PC-9 (cell line): Measurements from ENCODE around the gene TFAP2A.

Experiments
- EZH2 ChIP-seq: fragments of 200-600 bp; sonication (generic); IDR thresholded peaks from 2 replicates; pipeline ENCODE4 v1.8.0; 2017; ENCODE audit warnings: antibody characterized with exemption, low read depth
- TF ChIP-seq, protein P1 (sequence below): fragments of 200-600 bp; sonication (generic); conservative IDR thresholded peaks from 2 replicates; pipeline ENCODE4 v1.6.1; 2017; ENCODE audit warnings: mixed run types, antibody characterized with exemption, mild to moderate bottlenecking, moderate library complexity

DNA sequence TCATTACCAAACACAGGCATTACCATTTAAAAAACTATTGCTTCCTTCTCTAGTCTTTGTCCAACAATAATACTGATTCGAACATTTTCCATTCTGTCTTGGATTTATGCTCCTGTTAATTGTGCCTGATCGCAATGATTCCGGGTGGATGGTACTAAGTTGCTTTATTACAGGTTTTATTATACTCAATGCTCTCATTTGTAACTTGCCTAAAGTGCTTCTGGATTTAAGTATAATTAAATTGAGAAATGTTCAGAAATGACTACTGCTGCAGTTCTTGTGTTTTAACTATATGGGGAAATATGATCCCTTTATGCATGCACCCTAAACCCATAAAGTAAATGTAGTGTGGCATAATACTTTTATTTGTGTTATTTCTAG lies 7.2 kb downstream of the TFAP2A start:
- TF ChIP-seq, protein P1, sequence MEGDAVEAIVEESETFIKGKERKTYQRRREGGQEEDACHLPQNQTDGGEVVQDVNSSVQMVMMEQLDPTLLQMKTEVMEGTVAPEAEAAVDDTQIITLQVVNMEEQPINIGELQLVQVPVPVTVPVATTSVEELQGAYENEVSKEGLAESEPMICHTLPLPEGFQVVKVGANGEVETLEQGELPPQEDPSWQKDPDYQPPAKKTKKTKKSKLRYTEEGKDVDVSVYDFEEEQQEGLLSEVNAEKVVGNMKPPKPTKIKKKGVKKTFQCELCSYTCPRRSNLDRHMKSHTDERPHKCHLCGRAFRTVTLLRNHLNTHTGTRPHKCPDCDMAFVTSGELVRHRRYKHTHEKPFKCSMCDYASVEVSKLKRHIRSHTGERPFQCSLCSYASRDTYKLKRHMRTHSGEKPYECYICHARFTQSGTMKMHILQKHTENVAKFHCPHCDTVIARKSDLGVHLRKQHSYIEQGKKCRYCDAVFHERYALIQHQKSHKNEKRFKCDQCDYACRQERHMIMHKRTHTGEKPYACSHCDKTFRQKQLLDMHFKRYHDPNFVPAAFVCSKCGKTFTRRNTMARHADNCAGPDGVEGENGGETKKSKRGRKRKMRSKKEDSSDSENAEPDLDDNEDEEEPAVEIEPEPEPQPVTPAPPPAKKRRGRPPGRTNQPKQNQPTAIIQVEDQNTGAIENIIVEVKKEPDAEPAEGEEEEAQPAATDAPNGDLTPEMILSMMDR = no peak
- no peak for TF ChIP-seq EZH2
